GM19395 (cell line): ENCODE results near the gene ERMAP.
"Not testable (repeated sequence)": the region's sequence is repeated elsewhere in the genome, so short reads cannot be mapped to it uniquely, and the experiment has no call there.

Experiments used
- ATAC-seq: cut with Tn5 transposase; IDR thresholded peaks from one replicate; pipeline ENCODE4 v1.9.1; 2021; ENCODE audit warnings: mild to moderate bottlenecking, moderate library complexity; ENCODE audit not compliant: unreplicated experiment

The ERMAP gene

DNA sequence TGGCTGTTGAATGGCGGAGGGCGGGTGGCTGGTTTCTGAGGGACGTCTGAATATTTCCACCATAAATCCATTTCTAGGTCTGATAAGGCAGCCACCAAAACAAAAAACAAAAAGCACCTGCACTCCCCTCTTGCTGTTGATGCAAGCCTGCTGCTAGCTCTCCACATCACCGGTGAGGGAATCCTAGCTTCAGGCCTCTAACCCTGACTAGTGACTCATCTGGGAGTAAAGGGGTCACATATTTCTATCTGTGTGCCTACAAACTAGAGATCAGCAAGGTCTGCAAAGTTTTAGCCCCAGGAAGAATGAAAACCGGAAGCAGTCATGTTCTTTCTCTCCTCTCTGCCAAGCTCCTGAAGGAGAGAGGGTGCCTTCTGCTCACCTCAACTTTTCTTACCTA, 10.3 kb upstream of the ERMAP start:
- no peak for ATAC-seq

DNA sequence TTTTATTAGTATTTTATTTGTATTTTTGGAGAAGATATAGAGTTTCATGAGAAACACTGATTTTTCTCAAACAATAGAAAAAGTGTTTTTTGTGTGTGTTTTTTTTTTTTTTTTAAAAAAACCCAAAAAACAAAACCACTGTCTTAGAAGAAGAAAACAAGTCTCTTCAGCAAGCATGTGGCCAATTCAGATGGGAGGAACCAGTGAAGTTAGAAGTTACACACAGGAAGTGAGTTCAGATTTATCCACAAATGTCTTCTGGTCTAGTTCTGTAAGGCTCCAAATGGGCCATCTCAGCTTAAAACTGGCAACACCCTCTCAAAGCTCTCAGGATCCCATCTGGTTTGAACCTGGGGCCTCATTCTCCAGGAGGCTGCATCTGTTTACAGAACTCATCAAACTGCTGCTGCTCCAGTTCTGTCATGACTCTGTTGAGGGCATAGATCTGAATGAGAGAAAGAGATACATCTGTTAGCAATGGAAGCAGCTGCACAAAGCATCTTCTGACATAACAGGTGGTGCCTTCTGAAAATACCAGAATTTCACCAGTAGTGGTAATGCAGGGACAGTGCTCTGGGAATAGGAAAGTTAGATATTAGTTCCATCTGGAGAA, 9.8 kb upstream of the ERMAP start:
- ATAC-seq: no peak

DNA sequence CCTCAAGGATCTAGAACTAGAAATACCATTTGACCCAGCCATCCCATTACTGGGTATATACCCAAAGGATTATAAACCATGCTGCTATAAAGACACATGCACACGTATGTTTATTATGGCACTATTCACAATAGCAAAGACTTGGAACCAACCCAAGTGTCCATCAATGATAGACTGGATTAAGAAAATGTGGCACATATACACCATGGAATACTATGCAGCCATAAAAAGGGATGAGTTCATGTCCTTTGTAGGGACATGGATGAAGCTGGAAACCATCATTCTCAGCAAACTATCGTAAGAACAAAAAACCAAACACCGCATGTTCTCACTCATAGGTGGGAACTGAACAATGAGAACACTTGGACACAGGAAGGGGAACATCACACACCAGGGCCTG, 2.1 kb upstream of the ERMAP start:
- not testable (repeated sequence) for ATAC-seq

DNA sequence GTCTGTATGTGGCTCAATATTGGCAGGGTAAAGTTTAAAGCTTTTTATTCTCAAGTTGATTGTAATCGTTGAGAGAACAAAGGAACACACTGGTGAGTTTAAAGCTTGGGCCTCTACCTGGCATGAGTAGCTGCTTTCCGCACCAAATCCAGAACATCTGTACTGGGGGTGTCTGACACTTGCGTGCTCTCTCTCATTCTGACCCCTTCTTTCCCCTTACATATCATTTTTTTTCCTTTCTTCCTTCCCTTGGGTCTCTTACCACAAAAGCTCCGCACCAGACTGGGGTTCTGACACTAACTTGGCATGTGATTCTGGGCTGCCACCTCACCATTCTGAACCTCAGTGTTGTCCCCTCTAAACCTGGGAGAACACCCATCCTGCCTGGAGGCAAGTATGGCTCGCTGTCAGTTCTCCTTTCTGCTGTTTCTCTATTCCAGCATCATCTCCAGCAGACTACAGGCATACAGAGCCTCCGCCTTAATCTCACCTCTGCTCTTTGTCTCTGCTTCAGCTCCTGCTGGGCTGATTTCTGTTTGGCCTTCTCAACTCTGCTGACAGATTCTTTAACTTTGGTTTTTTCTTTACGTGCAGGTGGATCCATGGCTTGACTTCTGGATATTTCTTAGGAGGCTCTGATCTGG, 859 bp upstream of the ERMAP start:
- ATAC-seq: no peak

DNA sequence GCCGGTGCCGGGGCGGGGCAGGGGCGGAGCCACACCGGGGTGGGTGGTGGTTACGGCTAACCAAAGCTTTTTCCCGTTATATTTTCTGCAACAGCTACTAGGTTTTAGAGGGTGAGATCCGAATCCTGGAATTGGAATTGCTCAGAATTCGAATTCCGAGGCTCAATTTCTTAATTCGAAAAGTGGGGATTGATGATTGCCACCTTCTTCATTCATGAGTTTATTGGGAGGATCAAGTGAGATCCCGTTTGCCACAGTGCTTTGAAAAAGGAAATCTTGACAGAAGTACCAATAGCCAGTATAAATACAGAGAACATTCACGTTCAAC, 482 bp downstream of the ERMAP start:
- ATAC-seq: no peak

DNA sequence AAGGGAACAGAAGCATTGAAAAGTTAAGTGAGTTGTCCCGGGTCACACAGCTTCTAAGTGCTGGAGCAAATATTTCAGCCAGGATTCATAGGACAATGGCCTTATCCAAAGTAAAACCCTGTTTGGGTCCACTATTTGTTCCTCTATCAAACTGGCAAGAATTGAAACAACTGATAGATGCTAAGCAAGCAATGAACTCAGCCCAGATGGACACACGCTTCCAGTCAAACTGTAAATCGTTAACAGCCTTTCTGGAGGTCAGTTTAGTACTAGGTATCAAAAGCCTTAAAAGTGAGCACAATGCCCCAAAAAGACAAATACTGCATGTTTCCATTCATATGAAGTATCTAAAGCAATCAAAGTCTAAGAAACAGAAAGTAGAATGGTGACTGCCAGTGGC, 1.1 kb downstream of the ERMAP start:
- ATAC-seq: no peak

DNA sequence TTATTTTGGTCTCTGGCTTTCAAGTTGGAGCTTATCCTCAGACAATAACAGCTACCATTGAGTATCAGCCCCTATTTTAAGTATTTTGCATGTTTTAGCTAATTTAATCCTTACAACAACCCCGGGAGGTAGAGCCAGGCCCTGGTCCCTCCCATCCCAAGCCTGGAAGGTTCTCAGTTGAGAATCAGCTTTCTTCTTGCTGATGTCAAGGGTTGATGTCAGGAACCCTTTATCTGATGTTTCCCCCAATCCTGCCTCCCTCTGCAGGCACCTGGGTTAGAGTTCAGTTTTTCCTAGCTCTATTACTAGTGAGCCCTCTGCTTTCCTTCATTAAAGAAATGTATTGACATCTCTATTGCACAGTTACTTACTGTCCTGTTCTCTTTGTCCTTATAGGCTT, 3.9 kb downstream of the ERMAP start:
- ATAC-seq: no peak

DNA sequence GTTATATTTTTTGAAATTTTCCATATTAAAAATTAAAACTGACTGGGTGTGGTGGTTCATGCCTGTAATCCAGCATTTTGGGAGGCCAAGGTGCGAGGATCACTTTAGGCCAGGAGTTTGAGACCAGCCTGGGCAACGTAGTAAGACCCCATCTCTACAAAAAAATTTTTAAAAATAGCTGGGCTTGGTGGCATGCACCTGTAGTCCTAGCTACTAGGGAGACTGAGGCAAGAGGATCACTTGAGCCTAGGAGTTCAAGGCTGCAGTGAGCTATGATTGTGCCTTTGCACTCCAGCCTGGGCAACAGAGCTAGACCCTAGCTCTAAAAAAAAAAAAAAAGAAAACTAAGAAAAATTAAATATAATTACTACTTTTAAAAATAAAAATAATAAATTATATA, 4.8 kb downstream of the ERMAP start:
- no peak for ATAC-seq

DNA sequence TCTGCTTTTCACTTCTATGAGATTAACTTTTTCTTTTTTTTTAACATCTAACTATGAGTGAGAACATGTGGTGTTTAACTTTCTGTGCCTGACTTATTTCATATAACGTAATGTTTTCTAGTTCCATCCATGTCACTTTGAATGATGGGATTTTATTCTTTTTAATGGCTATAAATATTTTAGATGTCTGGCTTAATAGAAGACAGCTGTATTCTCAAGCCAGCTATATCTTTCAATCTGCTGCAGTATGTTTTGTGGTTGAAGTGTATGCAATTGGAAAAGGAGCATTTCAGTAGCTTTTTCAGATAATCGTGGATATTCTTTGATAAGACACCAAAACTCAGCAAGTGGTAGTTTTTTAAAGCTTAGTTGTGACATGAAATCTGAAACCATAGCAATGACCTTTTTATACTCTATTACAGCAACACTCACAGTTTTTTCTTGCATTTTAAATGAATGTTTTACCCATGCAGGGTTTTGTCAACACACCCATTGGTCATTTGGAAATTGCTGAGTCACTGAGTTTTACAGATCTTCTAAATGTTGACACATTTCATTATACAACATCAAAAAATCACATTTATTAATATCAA, 6.0 kb downstream of the ERMAP start:
- ATAC-seq: no peak

DNA sequence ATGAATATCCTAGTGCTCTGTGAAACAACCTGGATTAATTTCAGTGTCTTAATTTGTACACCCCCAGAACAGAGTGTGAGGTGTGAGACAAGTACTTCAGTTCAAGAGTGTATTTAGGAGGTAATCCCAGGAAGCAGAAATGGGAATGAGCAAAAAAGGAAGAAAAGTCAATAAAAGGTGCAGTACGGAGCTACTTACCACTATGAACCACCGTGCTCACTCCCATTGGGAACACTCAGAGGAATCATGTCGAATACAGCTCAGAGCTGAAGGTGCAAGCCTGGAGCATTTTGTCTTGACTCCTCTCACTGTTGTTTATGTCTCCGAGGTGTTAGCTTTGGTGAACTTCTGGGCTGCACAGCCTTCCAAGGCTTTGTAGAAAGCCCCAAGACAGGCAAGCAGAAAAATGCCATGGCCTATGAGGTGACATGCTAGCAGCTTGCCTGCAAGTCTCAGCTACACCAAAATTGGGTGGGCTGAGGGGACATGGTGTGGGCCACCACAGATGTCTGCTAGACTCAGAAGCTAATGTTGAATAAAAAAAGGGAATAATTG, 7.6 kb downstream of the ERMAP start:
- no peak for ATAC-seq

DNA sequence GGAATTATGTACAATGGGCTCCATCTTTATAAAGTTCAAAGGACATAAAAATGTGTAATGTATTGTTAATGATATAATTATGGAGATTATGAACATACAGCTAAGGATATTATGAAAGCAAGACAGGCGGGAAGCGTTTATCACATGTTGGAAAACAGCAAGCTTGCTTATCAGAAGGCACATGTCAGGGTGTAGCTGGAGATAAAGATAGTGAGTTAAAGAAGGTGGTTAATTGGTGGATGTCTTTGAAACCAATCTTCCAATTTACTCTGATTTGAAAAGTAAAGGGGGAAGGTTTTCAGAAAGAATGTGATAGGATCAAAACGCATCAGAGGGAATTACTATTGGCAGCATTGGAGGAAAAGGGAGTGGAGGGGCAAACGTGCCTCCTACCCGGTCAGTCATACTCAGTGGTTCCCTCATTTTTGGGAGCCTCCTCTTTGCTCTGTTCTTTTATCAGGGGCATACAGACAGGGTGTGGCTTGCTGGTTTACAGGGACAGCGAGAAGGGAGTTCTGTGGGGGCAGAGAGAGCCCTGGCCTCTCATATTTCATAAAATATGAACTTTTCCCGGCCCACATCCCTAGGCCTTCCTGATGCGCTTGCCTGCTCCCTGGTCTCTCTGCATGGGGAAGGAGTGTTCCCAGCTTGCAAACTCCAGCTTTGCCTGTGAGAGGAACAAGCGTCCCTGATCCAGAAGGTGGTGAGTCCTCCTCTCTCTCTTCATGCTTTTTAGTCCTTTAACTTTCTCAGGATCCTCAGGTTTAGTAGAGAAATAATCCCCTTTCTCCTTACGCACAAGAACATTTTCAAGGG, 8.3 kb downstream of the ERMAP start:
- ATAC-seq: no peak

DNA sequence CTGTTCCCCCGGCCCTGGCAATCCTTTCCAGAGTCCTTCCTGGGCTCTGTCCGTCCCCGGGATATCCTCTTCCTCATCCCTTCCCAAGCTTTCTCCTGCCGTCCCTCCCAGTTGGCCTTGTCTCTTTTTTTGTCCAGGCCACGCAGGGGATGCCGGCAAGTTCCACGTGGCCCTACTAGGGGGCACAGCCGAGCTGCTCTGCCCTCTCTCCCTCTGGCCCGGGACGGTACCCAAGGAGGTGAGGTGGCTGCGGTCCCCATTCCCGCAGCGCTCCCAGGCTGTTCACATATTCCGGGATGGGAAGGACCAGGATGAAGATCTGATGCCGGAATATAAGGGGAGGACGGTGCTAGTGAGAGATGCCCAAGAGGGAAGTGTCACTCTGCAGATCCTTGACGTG, 13.7 kb downstream of the ERMAP start:
- no peak for ATAC-seq

DNA sequence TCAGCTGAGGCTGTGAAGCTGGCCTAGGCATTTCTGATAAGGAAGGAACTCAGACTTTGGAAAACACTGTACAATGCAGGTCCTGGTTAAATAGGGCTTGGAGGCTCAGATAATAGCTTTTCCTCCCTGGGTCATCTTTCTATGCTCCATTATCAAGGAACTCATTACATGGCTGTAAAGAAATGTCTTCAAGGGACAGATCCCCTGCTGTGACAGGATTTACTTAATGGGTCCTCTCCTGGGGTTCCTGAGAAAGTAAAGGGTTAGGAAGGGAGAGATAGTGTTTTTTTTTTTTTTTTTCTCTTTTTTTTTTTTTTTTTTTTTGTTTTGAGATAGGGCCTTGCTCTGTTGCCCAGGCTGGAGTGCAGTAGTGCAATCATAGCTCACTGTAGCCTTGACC, 14.4 kb downstream of the ERMAP start:
- ATAC-seq: no peak

DNA sequence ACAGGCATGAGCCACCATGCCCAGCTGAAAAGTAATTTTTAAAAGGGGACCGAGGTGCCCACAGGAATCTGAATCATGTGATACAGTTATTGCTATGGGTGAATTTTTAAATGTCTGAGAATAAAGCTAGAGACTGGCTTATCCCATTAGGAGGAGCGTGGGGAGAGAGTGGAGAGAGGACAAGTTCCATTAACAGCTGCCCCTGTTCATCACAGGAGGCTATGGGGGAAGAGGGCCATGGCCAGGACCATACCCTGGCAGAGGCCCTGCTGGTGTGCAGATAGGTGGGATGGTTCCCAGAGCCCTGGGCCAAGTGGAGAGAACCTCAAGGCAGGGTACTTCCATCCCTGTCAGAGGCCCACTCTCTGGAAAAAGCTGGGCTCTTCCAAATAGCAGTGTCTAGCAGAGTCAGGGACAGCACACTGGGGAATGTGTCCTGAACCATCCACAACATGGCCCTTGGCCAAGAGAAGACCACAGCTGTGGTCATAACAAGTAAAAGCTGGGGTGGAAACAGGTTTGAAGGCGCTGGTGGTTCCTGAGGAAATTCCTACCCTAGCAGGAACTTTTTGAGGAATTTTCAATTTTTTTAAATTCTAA, 15.8 kb downstream of the ERMAP start:
- no peak for ATAC-seq

DNA sequence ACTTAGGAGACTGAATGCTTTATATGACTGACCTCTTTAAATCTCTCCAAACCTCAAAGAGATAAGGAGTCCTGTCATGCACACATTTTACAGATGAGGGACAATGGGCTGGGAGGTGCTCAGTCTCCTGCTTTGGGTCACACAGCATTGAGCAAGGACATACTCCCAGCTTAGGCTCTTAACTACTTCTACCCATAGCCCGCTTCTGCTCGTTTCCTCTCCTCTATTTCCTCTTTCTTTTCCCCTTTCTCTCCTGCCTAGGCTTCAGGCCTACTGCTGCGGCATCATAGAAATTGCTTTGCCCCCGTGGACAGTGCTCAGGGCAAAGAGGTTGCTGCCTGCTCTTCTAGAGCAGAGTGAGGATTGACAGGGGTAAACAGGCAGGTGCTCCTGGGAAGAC, 17.1 kb downstream of the ERMAP start:
- ATAC-seq: no peak

DNA sequence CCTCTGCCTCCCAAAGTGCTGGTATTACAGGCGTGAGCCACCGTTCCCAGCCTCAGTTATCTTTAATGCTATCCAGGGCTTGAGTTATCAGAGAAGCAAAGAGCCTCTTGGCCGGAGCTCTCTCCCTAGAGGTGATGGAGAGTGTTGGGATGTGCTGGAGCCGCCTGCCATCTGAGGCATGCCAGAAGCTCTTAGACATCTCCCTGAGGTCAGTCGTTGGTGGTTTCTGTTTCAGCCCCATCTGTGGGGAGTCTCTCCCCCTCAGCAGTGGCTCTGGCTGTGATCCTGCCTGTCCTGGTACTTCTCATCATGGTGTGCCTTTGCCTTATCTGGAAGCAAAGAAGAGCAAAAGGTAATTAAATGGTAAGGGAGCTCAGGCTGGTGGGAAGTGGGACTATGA, 17.9 kb downstream of the ERMAP start:
- ATAC-seq: no peak

DNA sequence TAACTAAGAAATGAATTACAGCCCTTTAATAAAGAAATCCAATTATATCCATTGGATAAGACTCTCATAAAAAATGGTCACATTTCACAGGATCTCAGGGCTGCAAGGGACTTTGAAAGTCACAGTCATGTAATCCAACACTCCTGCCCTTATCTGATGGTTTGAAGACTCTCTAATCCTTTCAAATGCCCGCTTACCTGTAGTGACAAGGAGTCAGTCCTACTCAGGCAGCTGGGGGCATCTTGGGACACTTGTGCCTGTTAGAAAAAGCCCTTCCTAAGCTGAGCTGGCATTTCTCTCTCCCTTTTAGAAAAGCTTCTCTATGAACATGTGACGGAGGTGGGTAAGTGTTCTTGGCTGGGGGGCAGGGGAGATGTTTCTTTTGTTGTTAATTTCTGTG, 18.5 kb downstream of the ERMAP start:
- ATAC-seq: no peak

DNA sequence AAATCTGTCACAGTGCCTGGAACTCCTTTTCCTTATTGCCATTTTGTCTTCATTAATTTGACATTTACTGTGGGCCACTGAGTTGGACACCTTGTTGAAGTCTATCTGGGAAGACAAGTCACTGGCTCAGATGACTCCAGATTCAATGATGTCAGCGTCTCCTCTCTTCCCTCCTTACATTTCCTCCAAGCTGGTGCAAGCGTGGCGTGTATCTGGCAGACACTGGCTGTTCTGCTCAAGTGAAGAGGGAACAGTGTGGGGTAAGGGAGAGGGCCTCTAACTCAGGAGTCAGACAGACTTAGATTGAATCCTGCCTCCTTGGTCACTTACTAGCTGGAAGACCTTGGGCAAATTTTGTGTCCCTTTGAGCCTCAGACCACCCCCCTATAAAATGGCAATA, 20.8 kb downstream of the ERMAP start:
- ATAC-seq: no peak

DNA sequence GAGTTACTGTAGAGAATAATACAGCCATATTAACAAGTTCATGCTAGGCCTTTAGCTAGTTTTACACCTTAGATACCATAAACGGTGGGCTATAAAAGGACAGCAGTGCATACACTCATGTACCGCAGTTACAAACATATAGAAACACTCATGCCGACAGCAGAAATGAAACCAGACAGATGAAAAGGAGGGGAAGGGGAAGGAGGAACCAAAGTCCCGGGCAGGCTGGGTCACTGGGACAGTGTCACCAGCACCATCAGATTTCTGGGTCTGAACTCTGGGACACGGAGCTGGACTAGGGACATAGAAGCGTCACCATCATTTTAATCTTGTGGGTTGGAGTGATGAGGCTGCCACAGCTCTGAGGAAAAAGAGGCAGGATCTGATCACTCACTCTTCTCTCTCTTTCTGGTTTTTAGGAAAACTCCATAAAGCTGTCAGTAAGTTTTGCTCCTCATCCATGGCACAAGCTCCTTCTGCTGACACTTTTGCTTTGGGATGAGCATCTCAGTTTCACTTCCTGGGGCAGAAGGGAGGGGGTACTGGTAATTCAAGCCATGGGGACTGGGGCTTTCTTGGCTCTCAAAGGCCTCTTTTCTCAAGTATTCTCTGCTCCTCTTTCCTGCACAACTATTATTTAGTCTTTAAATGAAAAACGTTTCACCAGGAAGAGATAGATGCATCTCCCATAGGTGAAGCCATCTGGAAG, 21.7 kb downstream of the ERMAP start:
- no peak for ATAC-seq

DNA sequence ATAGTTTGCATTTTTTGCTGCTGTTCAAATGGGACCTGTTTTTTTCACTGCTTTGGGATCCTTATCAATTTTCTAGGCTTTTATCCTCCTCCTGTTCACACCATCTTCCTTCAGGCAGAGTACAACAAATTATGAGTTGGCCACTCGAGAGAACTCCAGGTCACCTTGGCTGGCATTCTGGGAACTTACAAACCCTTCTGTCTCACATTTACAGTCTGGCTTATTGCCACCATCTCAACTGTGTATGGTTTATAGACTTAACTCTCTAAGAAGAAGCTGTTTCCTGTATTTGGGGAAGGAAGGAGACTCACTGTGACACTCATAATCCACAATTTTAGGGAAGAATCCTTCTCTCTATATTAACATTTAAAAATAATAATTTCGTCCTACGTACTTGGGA, 24.1 kb downstream of the ERMAP start:
- ATAC-seq: no peak
